ENCODE measurements around the gene TTYH2. TPM values are rescaled to one million over a fixed set of nuclear protein-coding genes. Genes with fewer than 3 reads are reported as not detected.

TTYH2 gene
- total RNA-seq, 1 donor from 2014 or later = 6.8 TPM

GRCh38 chr17:74222399-74222798, 9.0 kb downstream of the TTYH2 start:
- peaks cover 1% of the 10 kb centered on the region for H3K36me3 Mint-ChIP-seq (ENCODE audit: low read depth)
- no peaks in the 10 kb centered on the region for H3K4me1 Mint-ChIP-seq (ENCODE audit: low read depth)
- H3K27me3 Mint-ChIP-seq (ENCODE audit: insufficient read depth) = no peaks in the 10 kb centered on the region
- H3K9me3 Mint-ChIP-seq = no peaks in the 10 kb centered on the region
- no peak overlapping the region for H3K4me3 Mint-ChIP-seq
- no peak overlapping the region for H3K27ac Mint-ChIP-seq
- intact Hi-C loops (cut with micrococcal nuclease) = no loop called here
- DNase-seq (ENCODE audit: low spot score) = no peak

GRCh38 chr17:74223901-74224300, 10.5 kb downstream of the TTYH2 start:
- intact Hi-C loops (cut with micrococcal nuclease) = no loop called here
- H3K9me3 Mint-ChIP-seq = no peaks in the 10 kb centered on the region
- H3K27ac Mint-ChIP-seq = no peak overlapping the region
- no peak for DNase-seq (ENCODE audit: low spot score)
- H3K4me3 Mint-ChIP-seq = no peak overlapping the region
- no peaks in the 10 kb centered on the region for H3K27me3 Mint-ChIP-seq (ENCODE audit: insufficient read depth)
- H3K36me3 Mint-ChIP-seq (ENCODE audit: low read depth) = peaks cover 4% of the 10 kb centered on the region
- no peaks in the 10 kb centered on the region for H3K4me1 Mint-ChIP-seq (ENCODE audit: low read depth)

- intact Hi-C loops (cut with micrococcal nuclease) = no loop called here
- Mint-ChIP-seq H3K4me3 (no peak overlapping the region), H3K36me3 (ENCODE audit: low read depth) (peaks cover 4% of the 10 kb centered on the region), H3K27me3 (ENCODE audit: insufficient read depth) (no peaks in the 10 kb centered on the region), H3K4me1 (ENCODE audit: low read depth) (no peaks in the 10 kb centered on the region), H3K9me3 (no peaks in the 10 kb centered on the region), H3K27ac (no peak overlapping the region)
- DNase-seq (ENCODE audit: low spot score) = no peak
Observed at GRCh38 chr17:74224959-74225725, 11.8 kb downstream of the TTYH2 start.

GRCh38 chr17:74226252-74226651, 12.9 kb downstream of the TTYH2 start:
- no peaks in the 10 kb centered on the region for H3K9me3 Mint-ChIP-seq
- intact Hi-C loops (cut with micrococcal nuclease) = no loop called here
- no peaks in the 10 kb centered on the region for H3K27me3 Mint-ChIP-seq (ENCODE audit: insufficient read depth)
- H3K4me1 Mint-ChIP-seq (ENCODE audit: low read depth) = no peaks in the 10 kb centered on the region
- H3K36me3 Mint-ChIP-seq (ENCODE audit: low read depth) = peaks cover 4% of the 10 kb centered on the region
- H3K4me3 Mint-ChIP-seq = no peak overlapping the region
- no peak for DNase-seq (ENCODE audit: low spot score)
- no peak overlapping the region for H3K27ac Mint-ChIP-seq

GRCh38 chr17:74227271-74228080, 14.1 kb downstream of the TTYH2 start:
- Mint-ChIP-seq H3K4me3 (no peak overlapping the region), H3K27ac (no peak overlapping the region), H3K4me1 (ENCODE audit: low read depth) (no peaks in the 10 kb centered on the region), H3K9me3 (no peaks in the 10 kb centered on the region), H3K36me3 (ENCODE audit: low read depth) (peaks cover 4% of the 10 kb centered on the region), H3K27me3 (ENCODE audit: insufficient read depth) (no peaks in the 10 kb centered on the region)
- DNase-seq (ENCODE audit: low spot score) = no peak
- intact Hi-C loops (cut with micrococcal nuclease) = no loop called here

- DNase-seq (ENCODE audit: low spot score) = no peak
- Mint-ChIP-seq H3K36me3 (ENCODE audit: low read depth) (peaks cover 4% of the 10 kb centered on the region), H3K27me3 (ENCODE audit: insufficient read depth) (no peaks in the 10 kb centered on the region), H3K27ac (no peak overlapping the region), H3K4me3 (no peak overlapping the region), H3K9me3 (no peaks in the 10 kb centered on the region), H3K4me1 (ENCODE audit: low read depth) (no peaks in the 10 kb centered on the region)
- intact Hi-C loops (cut with micrococcal nuclease) = no loop called here
Observed at GRCh38 chr17:74228306-74228978, 15.1 kb downstream of the TTYH2 start.

GRCh38 chr17:74230896-74231295, 17.5 kb downstream of the TTYH2 start:
- H3K27ac Mint-ChIP-seq = no peak overlapping the region
- peaks cover 4% of the 10 kb centered on the region for H3K36me3 Mint-ChIP-seq (ENCODE audit: low read depth)
- intact Hi-C loops (cut with micrococcal nuclease) = no loop called here
- peaks cover 6% of the 10 kb centered on the region for H3K4me1 Mint-ChIP-seq (ENCODE audit: low read depth)
- H3K27me3 Mint-ChIP-seq (ENCODE audit: insufficient read depth) = no peaks in the 10 kb centered on the region
- H3K9me3 Mint-ChIP-seq = no peaks in the 10 kb centered on the region
- no peak overlapping the region for H3K4me3 Mint-ChIP-seq
- no peak for DNase-seq (ENCODE audit: low spot score)

GRCh38 chr17:74231928-74232907, 18.8 kb downstream of the TTYH2 start:
- H3K27ac Mint-ChIP-seq = no peak overlapping the region
- no peaks in the 10 kb centered on the region for H3K27me3 Mint-ChIP-seq (ENCODE audit: insufficient read depth)
- H3K36me3 Mint-ChIP-seq (ENCODE audit: low read depth) = peaks cover 3% of the 10 kb centered on the region
- H3K9me3 Mint-ChIP-seq = no peaks in the 10 kb centered on the region
- intact Hi-C loops (cut with micrococcal nuclease) = no loop called here
- H3K4me1 Mint-ChIP-seq (ENCODE audit: low read depth) = peaks cover 6% of the 10 kb centered on the region
- no peak for DNase-seq (ENCODE audit: low spot score)
- no peak overlapping the region for H3K4me3 Mint-ChIP-seq

GRCh38 chr17:74233937-74234336, 20.6 kb downstream of the TTYH2 start:
- H3K27ac Mint-ChIP-seq = no peak overlapping the region
- DNase-seq (ENCODE audit: low spot score) = no peak
- H3K27me3 Mint-ChIP-seq (ENCODE audit: insufficient read depth) = no peaks in the 10 kb centered on the region
- no peaks in the 10 kb centered on the region for H3K36me3 Mint-ChIP-seq (ENCODE audit: low read depth)
- peaks cover 6% of the 10 kb centered on the region for H3K4me1 Mint-ChIP-seq (ENCODE audit: low read depth)
- no peaks in the 10 kb centered on the region for H3K9me3 Mint-ChIP-seq
- H3K4me3 Mint-ChIP-seq = no peak overlapping the region
- intact Hi-C loops (cut with micrococcal nuclease) = no loop called here

GRCh38 chr17:74234486-74234885, 21.1 kb downstream of the TTYH2 start:
- Mint-ChIP-seq H3K27ac (no peak overlapping the region), H3K4me3 (no peak overlapping the region), H3K36me3 (ENCODE audit: low read depth) (no peaks in the 10 kb centered on the region), H3K4me1 (ENCODE audit: low read depth) (peaks cover 6% of the 10 kb centered on the region), H3K27me3 (ENCODE audit: insufficient read depth) (no peaks in the 10 kb centered on the region), H3K9me3 (no peaks in the 10 kb centered on the region)
- no peak for DNase-seq (ENCODE audit: low spot score)
- intact Hi-C loops (cut with micrococcal nuclease) = no loop called here

- DNase-seq (ENCODE audit: low spot score) = no peak
- intact Hi-C loops (cut with micrococcal nuclease) = no loop called here
- H3K36me3 Mint-ChIP-seq (ENCODE audit: low read depth) = no peaks in the 10 kb centered on the region
- no peak overlapping the region for H3K4me3 Mint-ChIP-seq
- peaks cover 6% of the 10 kb centered on the region for H3K4me1 Mint-ChIP-seq (ENCODE audit: low read depth)
- H3K27ac Mint-ChIP-seq = no peak overlapping the region
- H3K9me3 Mint-ChIP-seq = no peaks in the 10 kb centered on the region
- no peaks in the 10 kb centered on the region for H3K27me3 Mint-ChIP-seq (ENCODE audit: insufficient read depth)
Observed at GRCh38 chr17:74235040-74235581, 21.7 kb downstream of the TTYH2 start.

- Mint-ChIP-seq H3K9me3 (no peaks in the 10 kb centered on the region), H3K36me3 (ENCODE audit: low read depth) (no peaks in the 10 kb centered on the region), H3K27me3 (ENCODE audit: insufficient read depth) (no peaks in the 10 kb centered on the region), H3K27ac (no peak overlapping the region), H3K4me3 (no peak overlapping the region), H3K4me1 (ENCODE audit: low read depth) (peaks cover 6% of the 10 kb centered on the region)
- no peak for DNase-seq (ENCODE audit: low spot score)
- intact Hi-C loops (cut with micrococcal nuclease) = no loop called here
Observed at GRCh38 chr17:74235911-74236371, 22.6 kb downstream of the TTYH2 start.
